HepG2 (cell line): ENCODE measurements around the gene CHCT1. TPM values are rescaled to one million over a fixed set of nuclear protein-coding genes. Genes with fewer than 3 reads are reported as not detected.

Source experiments
- CBX5 ChIP-seq: sonication (generic); formaldehyde crosslinking; IDR thresholded peaks from 2 replicates; pipeline ENCODE4 v1.4.0; 2020; ENCODE audit warnings: missing genetic modification reagents, borderline replicate concordance
- ELF3 ChIP-seq: IDR thresholded peaks from 2 replicates; pipeline ENCODE4 v1.6.1; 2016; ENCODE audit warnings: missing genetic modification reagents, missing compliant biosample characterization
- FOXM1 ChIP-seq: sonication (generic); formaldehyde crosslinking; IDR thresholded peaks from 2 replicates; pipeline ENCODE4 v1.5.0; 2020; ENCODE audit warnings: missing genetic modification reagents
- GPN1 ChIP-seq: sonication (generic); formaldehyde crosslinking; IDR thresholded peaks from 2 replicates; pipeline ENCODE4 v1.5.1; 2020; ENCODE audit warnings: missing genetic modification reagents, borderline replicate concordance
- HDAC2 ChIP-seq: sonication (generic); formaldehyde crosslinking; IDR thresholded peaks from 2 replicates; pipeline ENCODE4 v1.4.0; 2020; ENCODE audit warnings: missing genetic modification reagents
- HINFP ChIP-seq: sonication (generic); formaldehyde crosslinking; IDR thresholded peaks from 2 replicates; pipeline ENCODE4 v1.4.0; 2020; ENCODE audit warnings: low read depth, mild to moderate bottlenecking, missing genetic modification reagents
- HIVEP1 ChIP-seq: sonication (generic); formaldehyde crosslinking; IDR thresholded peaks from 2 replicates; pipeline ENCODE4 v1.4.0; 2020; ENCODE audit warnings: mild to moderate bottlenecking, missing genetic modification reagents
- HNRNPUL1 ChIP-seq: fragments of 200-400 bp; formaldehyde crosslinking; IDR thresholded peaks from 2 replicates; pipeline ENCODE4 v1.6.1; 2017; ENCODE audit warnings: low read depth, mild to moderate bottlenecking, low read length, moderate library complexity
- HOXA3 ChIP-seq: sonication (generic); formaldehyde crosslinking; IDR thresholded peaks from 2 replicates; pipeline ENCODE4 v1.5.0; 2020; ENCODE audit warnings: missing genetic modification reagents
- MEF2D ChIP-seq: sonication (generic); formaldehyde crosslinking; IDR thresholded peaks from 2 replicates; pipeline ENCODE4 v1.5.1; 2020; ENCODE audit warnings: mild to moderate bottlenecking, missing genetic modification reagents
- MTF1 ChIP-seq: sonication (generic); formaldehyde crosslinking; IDR thresholded peaks from 2 replicates; pipeline ENCODE4 v1.5.0; 2020; ENCODE audit warnings: missing genetic modification reagents
- NBN ChIP-seq: fragments of 450-650 bp; conservative IDR thresholded peaks from 2 replicates; pipeline ENCODE4 v1.6.1; 2017
- NR2F1 ChIP-seq, 2 experiments: fragments of 450-650 bp in 1 of 2; formaldehyde crosslinking in 1 of 2; IDR thresholded peaks; 2 replicates each; pipeline versions ENCODE4 v1.5.0 to v1.6.1; 2016 to 2020; ENCODE audit warnings: mild to moderate bottlenecking in 1 of 2, missing compliant biosample characterization in 1 of 2, missing genetic modification reagents in 1 of 2, moderate library complexity in 1 of 2
- PAX8 ChIP-seq: sonication (generic); formaldehyde crosslinking; IDR thresholded peaks from 2 replicates; pipeline ENCODE4 v1.8.0; 2022; ENCODE audit warnings: mild to moderate bottlenecking, missing genetic modification reagents, borderline replicate concordance
- PHF20 ChIP-seq: sonication (generic); formaldehyde crosslinking; IDR thresholded peaks from 2 replicates; pipeline ENCODE4 v1.5.0; 2020; ENCODE audit warnings: mild to moderate bottlenecking, missing genetic modification reagents
- PREB ChIP-seq: sonication (generic); formaldehyde crosslinking; IDR thresholded peaks from 2 replicates; pipeline ENCODE4 v1.4.0; 2020; ENCODE audit warnings: missing genetic modification reagents
- PRMT3 ChIP-seq: sonication (generic); formaldehyde crosslinking; IDR thresholded peaks from 2 replicates; pipeline ENCODE4 v1.8.1; 2022; ENCODE audit warnings: low read depth, mild to moderate bottlenecking, moderate library complexity, missing genetic modification reagents, borderline replicate concordance
- RAD51 ChIP-seq: fragments of 450-650 bp; IDR thresholded peaks from 2 replicates; pipeline ENCODE4 v1.6.1; 2016; ENCODE audit warnings: borderline replicate concordance
- RARA ChIP-seq: IDR thresholded peaks from 2 replicates; pipeline ENCODE4 v1.6.1; 2016; ENCODE audit warnings: missing genetic modification reagents, missing compliant biosample characterization
- RFX5 ChIP-seq: IDR thresholded peaks from 2 replicates; pipeline ENCODE4 v1.6.1; 2011; ENCODE audit warnings: low read depth, low read length, improper control_type of control experiment
- RNF2 ChIP-seq: fragments of 450-650 bp; conservative IDR thresholded peaks from 2 replicates; pipeline ENCODE4 v1.6.1; 2016; ENCODE audit warnings: low read depth
- RXRB ChIP-seq: IDR thresholded peaks from 2 replicates; pipeline ENCODE4 v1.6.1; 2016; ENCODE audit warnings: borderline replicate concordance, missing genetic modification reagents, missing compliant biosample characterization
- SP1 ChIP-seq, 2 experiments: fragments of 450-650 bp in 1 of 2; sonication (generic) in 1 of 2; formaldehyde crosslinking in 1 of 2; IDR thresholded peaks; 2 replicates each; pipeline versions ENCODE4 v1.4.0 to v1.6.1; 2016 to 2020; ENCODE audit warnings: missing genetic modification reagents in 1 of 2
- TGIF2 ChIP-seq: IDR thresholded peaks from 2 replicates; pipeline ENCODE4 v1.6.1; 2016; ENCODE audit warnings: control low read depth, missing compliant biosample characterization
- ZNF460 ChIP-seq: sonication (generic); formaldehyde crosslinking; IDR thresholded peaks from 2 replicates; pipeline ENCODE4 v1.5.1; 2020; ENCODE audit warnings: missing genetic modification reagents, mild to moderate bottlenecking, borderline replicate concordance
- ZNF496 ChIP-seq: sonication (generic); formaldehyde crosslinking; IDR thresholded peaks from 2 replicates; pipeline ENCODE4 v1.8.1; 2023; ENCODE audit warnings: mild to moderate bottlenecking, moderate library complexity, missing genetic modification reagents; ENCODE audit not compliant: insufficient replicate concordance
- ZNF556 ChIP-seq: sonication (generic); formaldehyde crosslinking; IDR thresholded peaks from 2 replicates; pipeline ENCODE4 v1.4.0; 2020; ENCODE audit warnings: mild to moderate bottlenecking, missing genetic modification reagents, borderline replicate concordance
- ZNF564 ChIP-seq: sonication (generic); formaldehyde crosslinking; IDR thresholded peaks from 2 replicates; pipeline ENCODE4 v1.8.1; 2023; ENCODE audit warnings: mild to moderate bottlenecking, missing genetic modification reagents
- ZNF878 ChIP-seq: sonication (generic); formaldehyde crosslinking; IDR thresholded peaks from 2 replicates; pipeline ENCODE4 v1.8.1; 2023; ENCODE audit warnings: mild to moderate bottlenecking, missing genetic modification reagents, moderate library complexity
- ZSCAN25 ChIP-seq: sonication (generic); formaldehyde crosslinking; IDR thresholded peaks from 2 replicates; pipeline ENCODE4 v1.8.0; 2022; ENCODE audit warnings: mild to moderate bottlenecking, missing genetic modification reagents
- polyA plus RNA-seq, 8 experiments: library from polyadenylated mRNA; depleted of rRNA in 3 of 8; stranded (reverse) in 7 of 8; unstranded in 1 of 8; fragments of >200 nt; fragmentation: Illumina TruSeq in 4 of 8; extraction: Trizol in 4 of 8; gene quantifications; 2 replicates each; pipeline versions ENCODE4 v1.2.1 to v1.2.3, GENCODE V29; 2011 to 2016; ENCODE audit warnings: low read depth in 4 of 8, missing spikeins in 1 of 8, mixed read lengths in 1 of 8; ENCODE audit not compliant: insufficient read depth in 1 of 8
- total RNA-seq, 5 experiments: library from RNA; depleted of rRNA; stranded (reverse); fragments of >200 nt; fragmentation: Illumina TruSeq; extraction: Trizol; gene quantifications; 2 replicates each; pipeline ENCODE4 v1.2.3, GENCODE V29; 2016; ENCODE audit warnings: low read depth in 1 of 5

The CHCT1 gene
- total and polyA plus RNA-seq, 2 of the 13 experiments (the other 11 are each of a cell fraction or from before 2014, with no cell fraction given) = not detected

- peak; percentile 41 for TF ChIP-seq HINFP (CRISPR knock-in tag)
- peak; percentile 93 for TF ChIP-seq ZNF878 (CRISPR knock-in tag)
- TF ChIP-seq ZNF556 = peak; percentile 77; the same call in 1 of the 2 replicates
- peak; percentile 86; the same call in 1 of the 2 replicates for TF ChIP-seq HDAC2 (CRISPR knock-in tag)
- TF ChIP-seq PREB (CRISPR knock-in tag) = no peak
- TF ChIP-seq PRMT3 (CRISPR knock-in tag) = no peak
- TF ChIP-seq SP1 (IDR thresholded peaks at IDR 0.05) = no peak
- TF ChIP-seq SP1 (CRISPR knock-in tag; IDR thresholded peaks at IDR 0.05) = peak; percentile 85
- peak; percentile 87 for TF ChIP-seq PHF20
- peak; percentile 72 for TF ChIP-seq RFX5
- TF ChIP-seq NR2F1 (CRISPR knock-in tag; IDR thresholded peaks at IDR 0.05) = no peak; a peak in 1 of 4 replicates
- TF ChIP-seq ZSCAN25 = no peak; the same call in none of the 2 replicates
- peak; percentile 79; the same call in 1 of the 2 replicates for TF ChIP-seq MEF2D (CRISPR knock-in tag)
- peak; percentile 64; the same call in 1 of the 2 replicates for TF ChIP-seq HNRNPUL1
- TF ChIP-seq PAX8 = peak; percentile 79; the same call in 1 of the 2 replicates
- peak; percentile 77; the same call in 1 of the 2 replicates for TF ChIP-seq RNF2
- TF ChIP-seq MTF1 (CRISPR knock-in tag) = no peak
- TF ChIP-seq ZNF564 (CRISPR knock-in tag) = peak; percentile 91
- peak; percentile 69 for TF ChIP-seq RARA
- peak; percentile 93 for TF ChIP-seq HOXA3 (CRISPR knock-in tag)
- TF ChIP-seq RAD51 = peak; percentile 98
- TF ChIP-seq HIVEP1 = peak; percentile 83
- peak; percentile 8; the same call in 1 of the 2 replicates for TF ChIP-seq ZNF460 (CRISPR knock-in tag)
- TF ChIP-seq ELF3 (CRISPR knock-in tag) = peak; percentile 88
- no peak for TF ChIP-seq FOXM1 (CRISPR knock-in tag)
- TF ChIP-seq NBN = no peak
- no peak for TF ChIP-seq GPN1 (CRISPR knock-in tag)
- peak; percentile 15; the same call in 1 of the 2 replicates for TF ChIP-seq CBX5 (CRISPR knock-in tag)
- peak; percentile 98 for TF ChIP-seq TGIF2 (CRISPR knock-in tag)
- TF ChIP-seq ZNF496 (CRISPR knock-in tag) = peak; percentile 29
- TF ChIP-seq RXRB = peak; percentile 99
These were observed 30.0 kb upstream of the CHCT1 start, which contains the start of gene USP32 (continued) for GRCh38 chr17:60392042-60392844.
